ENCODE measurements around the gene ADGRG3.

The ADGRG3 gene

GRCh38 chr16:57724531-57724930 lies 56.4 kb downstream of the ADGRG3 start:
- H3K4me1 ChIP-seq (ENCODE audit: insufficient read depth, poor library complexity, severe bottlenecking), result no peaks in the 10 kb centered on the region
- H3K9me3 ChIP-seq (ENCODE audit: severe bottlenecking), result no peaks in the 10 kb centered on the region
- DNase-seq (ENCODE audit: low spot score) (no peak), ATAC-seq (ENCODE audit: low read depth) (no peak)
- no peak for TF ChIP-seq CTCF (IDR thresholded peaks at IDR 0.05; ENCODE audit: poor library complexity, severe bottlenecking)
- H3K27me3 ChIP-seq (ENCODE audit: insufficient read depth, poor library complexity, severe bottlenecking), result no peaks in the 10 kb centered on the region
- no peak overlapping the region for H3K4me3 ChIP-seq (ENCODE audit: severe bottlenecking)
- H3K27ac ChIP-seq (ENCODE audit: poor library complexity, severe bottlenecking), result no peak overlapping the region
- no peaks in the 10 kb centered on the region for H3K36me3 ChIP-seq (ENCODE audit: low read depth)

- Histone ChIP-seq H3K27me3 (ENCODE audit: insufficient read depth, poor library complexity, severe bottlenecking) (no peaks in the 10 kb centered on the region), H3K9me3 (ENCODE audit: severe bottlenecking) (no peaks in the 10 kb centered on the region), H3K4me1 (ENCODE audit: insufficient read depth, poor library complexity, severe bottlenecking) (no peaks in the 10 kb centered on the region), H3K36me3 (ENCODE audit: low read depth) (no peaks in the 10 kb centered on the region), H3K27ac (ENCODE audit: poor library complexity, severe bottlenecking) (no peak overlapping the region), H3K4me3 (ENCODE audit: severe bottlenecking) (no peak overlapping the region)
- TF ChIP-seq CTCF (IDR thresholded peaks at IDR 0.05; ENCODE audit: poor library complexity, severe bottlenecking), result no peak
- ATAC-seq (ENCODE audit: low read depth) (no peak), DNase-seq (ENCODE audit: low spot score) (no peak)
Measured at GRCh38 chr16:57725151-57725550, 57.0 kb downstream of the ADGRG3 start.

- no peaks in the 10 kb centered on the region for H3K27me3 ChIP-seq (ENCODE audit: insufficient read depth, poor library complexity, severe bottlenecking)
- no peaks in the 10 kb centered on the region for H3K36me3 ChIP-seq (ENCODE audit: low read depth)
- no peaks in the 10 kb centered on the region for H3K4me1 ChIP-seq (ENCODE audit: insufficient read depth, poor library complexity, severe bottlenecking)
- no peak for DNase-seq (ENCODE audit: low spot score)
- H3K4me3 ChIP-seq (ENCODE audit: severe bottlenecking), result no peak overlapping the region
- no peak for ATAC-seq (ENCODE audit: low read depth)
- H3K9me3 ChIP-seq (ENCODE audit: severe bottlenecking), result no peaks in the 10 kb centered on the region
- TF ChIP-seq CTCF (IDR thresholded peaks at IDR 0.05; ENCODE audit: poor library complexity, severe bottlenecking), result no peak
- no peak overlapping the region for H3K27ac ChIP-seq (ENCODE audit: poor library complexity, severe bottlenecking)
Measured at GRCh38 chr16:57725554-57725953, 57.4 kb downstream of the ADGRG3 start.

- Histone ChIP-seq H3K4me1 (ENCODE audit: insufficient read depth, poor library complexity, severe bottlenecking) (no peaks in the 10 kb centered on the region), H3K9me3 (ENCODE audit: severe bottlenecking) (no peaks in the 10 kb centered on the region), H3K27me3 (ENCODE audit: insufficient read depth, poor library complexity, severe bottlenecking) (no peaks in the 10 kb centered on the region), H3K4me3 (ENCODE audit: severe bottlenecking) (no peak overlapping the region), H3K27ac (ENCODE audit: poor library complexity, severe bottlenecking) (no peak overlapping the region), H3K36me3 (ENCODE audit: low read depth) (no peaks in the 10 kb centered on the region)
- no peak for TF ChIP-seq CTCF (IDR thresholded peaks at IDR 0.05; ENCODE audit: poor library complexity, severe bottlenecking)
- no peak for ATAC-seq (ENCODE audit: low read depth)
- no peak for DNase-seq (ENCODE audit: low spot score)
Measured at GRCh38 chr16:57725976-57726375, 57.9 kb downstream of the ADGRG3 start.

GRCh38 chr16:57726433-57726947 lies 58.4 kb downstream of the ADGRG3 start:
- no peak overlapping the region for H3K4me3 ChIP-seq (ENCODE audit: severe bottlenecking)
- ATAC-seq (ENCODE audit: low read depth), result no peak
- no peak overlapping the region for H3K27ac ChIP-seq (ENCODE audit: poor library complexity, severe bottlenecking)
- H3K9me3 ChIP-seq (ENCODE audit: severe bottlenecking), result no peaks in the 10 kb centered on the region
- no peaks in the 10 kb centered on the region for H3K27me3 ChIP-seq (ENCODE audit: insufficient read depth, poor library complexity, severe bottlenecking)
- DNase-seq (ENCODE audit: low spot score), result no peak
- no peaks in the 10 kb centered on the region for H3K4me1 ChIP-seq (ENCODE audit: insufficient read depth, poor library complexity, severe bottlenecking)
- no peaks in the 10 kb centered on the region for H3K36me3 ChIP-seq (ENCODE audit: low read depth)
- TF ChIP-seq CTCF (IDR thresholded peaks at IDR 0.05; ENCODE audit: poor library complexity, severe bottlenecking), result no peak
